ENCODE measurements around the gene CDCA7L. TPM values are rescaled to one million over a fixed set of nuclear protein-coding genes. Genes with fewer than 3 reads are reported as not detected.
A peak's percentile ranks its signal among the peaks of the same experiment; 100 is the strongest.
"Not testable (repeated sequence)": the region's sequence is repeated elsewhere in the genome, so short reads cannot be mapped to it uniquely, and the experiment has no call there.

CDCA7L gene
- total RNA-seq, 2 experiments from 2014 or later = 66.4 to 67.9 TPM

- no peak overlapping the region for H3K4me3 Mint-ChIP-seq
- no peak for ATAC-seq
- CTCF ChIA-PET = no interaction called here
These were observed 78.5 kb downstream of the CDCA7L start for GRCh38 chr7:21867226-21867625.

GRCh38 chr7:21866731-21867130 is 79.0 kb downstream of the CDCA7L start:
- H3K4me3 Mint-ChIP-seq = no peak overlapping the region
- POLR2A ChIA-PET = no interaction called here
- H3K4me1 Mint-ChIP-seq (ENCODE audit: low read depth) = no peaks in the 10 kb centered on the region
- H3K36me3 Mint-ChIP-seq (ENCODE audit: low read depth) = no peaks in the 10 kb centered on the region
- CTCF ChIA-PET = no interaction called here
- no peaks in the 10 kb centered on the region for H3K9me3 Mint-ChIP-seq (ENCODE audit: insufficient read depth)
- no peak for DNase-seq
- no peaks in the 10 kb centered on the region for H3K27me3 Mint-ChIP-seq (ENCODE audit: low read depth)
- H3K27ac Mint-ChIP-seq = no peak overlapping the region
- ATAC-seq = no peak

More at GRCh38 chr7:21867226-21867625, 78.5 kb downstream of the CDCA7L start:
- H3K4me1 Mint-ChIP-seq (ENCODE audit: low read depth) = no peaks in the 10 kb centered on the region
- POLR2A ChIA-PET = no interaction called here
- H3K36me3 Mint-ChIP-seq (ENCODE audit: low read depth) = no peaks in the 10 kb centered on the region
- DNase-seq = no peak
- H3K27ac Mint-ChIP-seq = no peak overlapping the region
- H3K9me3 Mint-ChIP-seq (ENCODE audit: insufficient read depth) = no peaks in the 10 kb centered on the region
- H3K27me3 Mint-ChIP-seq (ENCODE audit: low read depth) = no peaks in the 10 kb centered on the region

- H3K4me1 Mint-ChIP-seq (ENCODE audit: low read depth); POLR2A ChIA-PET; ATAC-seq; H3K27me3 Mint-ChIP-seq (ENCODE audit: low read depth); DNase-seq; H3K27ac Mint-ChIP-seq; CTCF ChIA-PET; H3K4me3 Mint-ChIP-seq; H3K36me3 Mint-ChIP-seq (ENCODE audit: low read depth); H3K9me3 Mint-ChIP-seq (ENCODE audit: insufficient read depth): not testable (repeated sequence)
These were observed 80.0 kb downstream of the CDCA7L start for GRCh38 chr7:21865631-21866204.

GRCh38 chr7:21851559-21851967 is 94.1 kb downstream of the CDCA7L start:
- POLR2A ChIA-PET = no interaction called here
- H3K27ac Mint-ChIP-seq = peak overlapping the region; percentile 86
- no peak for DNase-seq
- peak; percentile 71 for ATAC-seq
- H3K4me3 Mint-ChIP-seq = peak overlapping the region; percentile 41
- CTCF ChIA-PET = interaction anchor here (1.4 kb wide), 1 partner anchor 232 kb away, joined by 4 read pairs; no protein-coding TSS in a partner anchor
- H3K9me3 Mint-ChIP-seq (ENCODE audit: insufficient read depth) = no peaks in the 10 kb centered on the region
- H3K36me3 Mint-ChIP-seq (ENCODE audit: low read depth) = no peaks in the 10 kb centered on the region
- peaks cover 22% of the 10 kb centered on the region for H3K4me1 Mint-ChIP-seq (ENCODE audit: low read depth)
- H3K27me3 Mint-ChIP-seq (ENCODE audit: low read depth) = peaks cover 4% of the 10 kb centered on the region
